ENCODE results near the gene TMED6.

Gene TMED6

DNA sequence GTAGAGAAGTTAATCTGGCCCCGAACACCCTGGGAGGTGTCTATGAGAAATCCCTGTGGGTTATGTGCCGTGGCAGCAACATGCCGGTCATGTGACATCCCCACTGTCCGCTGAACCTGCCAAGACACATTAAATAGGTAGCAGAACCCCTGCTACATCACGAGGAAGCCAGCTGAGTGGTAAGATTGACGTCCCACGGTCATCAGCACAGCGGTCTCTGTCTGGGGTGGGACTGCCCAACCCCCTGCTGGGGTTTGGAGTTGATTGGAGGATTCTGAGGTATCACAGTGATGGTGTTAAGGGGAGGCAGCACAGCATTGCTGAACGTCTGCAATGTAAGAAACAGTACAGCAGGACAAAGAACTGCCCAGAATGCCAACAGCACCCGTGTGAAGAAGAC lies 2.0 kb downstream of the TMED6 start:
- POLR2A ChIA-PET, result no interaction called here
- no peak for TF ChIP-seq ELF4 (IDR thresholded peaks at IDR 0.05)
- TF ChIP-seq ZNF384 (IDR thresholded peaks at IDR 0.05), result no peak
- TF ChIP-seq FOXM1 (IDR thresholded peaks at IDR 0.05; ENCODE audit: borderline replicate concordance), result no peak
- CTCF ChIA-PET, result no interaction called here
- DNase-seq (ENCODE audit: extremely low spot score), result no peak

DNA sequence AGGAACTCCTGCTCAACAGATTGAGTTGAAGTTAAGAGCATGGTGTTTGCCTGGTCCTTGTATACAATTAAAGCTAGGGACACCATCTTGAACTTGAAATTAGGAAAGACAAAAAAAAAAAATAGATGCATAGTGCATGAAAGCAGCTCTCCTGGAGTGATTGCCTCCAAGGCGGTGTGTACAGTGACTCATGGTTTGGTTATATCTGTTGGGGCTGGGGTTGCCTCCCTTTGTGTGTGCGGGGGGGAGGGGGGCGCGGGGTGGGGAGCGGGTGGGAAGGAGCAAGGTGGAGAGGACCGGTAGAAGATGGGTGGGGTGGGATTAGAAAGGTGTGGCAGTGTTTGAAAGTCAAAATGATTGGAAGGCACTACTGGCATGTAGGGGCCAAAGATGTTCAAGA lies 3.4 kb downstream of the TMED6 start:
- no peak for DNase-seq (ENCODE audit: extremely low spot score)
- CTCF ChIA-PET, result no interaction called here
- TF ChIP-seq HDGF (IDR thresholded peaks at IDR 0.05; ENCODE audit: borderline replicate concordance) (no peak), L3MBTL2 (conservative IDR thresholded peaks at IDR 0.05) (no peak), FOXA1 (IDR thresholded peaks at IDR 0.05) (no peak), ARNT (IDR thresholded peaks at IDR 0.05) (no peak), NFRKB (IDR thresholded peaks at IDR 0.05) (no peak), SUZ12 (IDR thresholded peaks at IDR 0.05) (no peak)
- POLR2A ChIA-PET, result interaction anchor here (1.0 kb wide), 1 partner anchor 18 kb away, joined by 3 read pairs; the partner anchor contains the start of gene PDF

DNA sequence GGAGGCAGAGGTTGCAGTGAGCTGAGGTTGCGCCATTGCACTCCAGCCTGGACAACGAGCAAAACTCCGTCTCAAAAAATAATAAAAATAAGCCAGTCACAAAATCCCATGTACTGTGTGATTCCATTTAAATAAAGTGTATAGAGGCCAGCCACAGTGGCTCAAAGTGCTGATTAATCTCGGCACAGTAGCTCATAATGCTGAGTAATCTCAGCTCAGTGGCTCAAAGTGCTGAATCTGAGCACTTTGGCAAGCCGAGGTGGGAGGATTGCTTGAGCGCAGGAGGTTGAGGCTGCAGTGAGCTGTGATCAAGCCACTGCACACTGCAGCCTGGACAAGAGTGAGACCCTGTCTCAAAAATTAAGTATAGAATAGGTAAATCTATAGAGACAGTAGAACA lies 4.9 kb downstream of the TMED6 start:
- TF ChIP-seq ELF4 (IDR thresholded peaks at IDR 0.05), result no peak
- POLR2A ChIA-PET, result interaction anchor here (1.5 kb wide), 1 partner anchor 38 kb away, joined by 3 read pairs; no protein-coding TSS in a partner anchor
- CTCF ChIA-PET, result no interaction called here

DNA sequence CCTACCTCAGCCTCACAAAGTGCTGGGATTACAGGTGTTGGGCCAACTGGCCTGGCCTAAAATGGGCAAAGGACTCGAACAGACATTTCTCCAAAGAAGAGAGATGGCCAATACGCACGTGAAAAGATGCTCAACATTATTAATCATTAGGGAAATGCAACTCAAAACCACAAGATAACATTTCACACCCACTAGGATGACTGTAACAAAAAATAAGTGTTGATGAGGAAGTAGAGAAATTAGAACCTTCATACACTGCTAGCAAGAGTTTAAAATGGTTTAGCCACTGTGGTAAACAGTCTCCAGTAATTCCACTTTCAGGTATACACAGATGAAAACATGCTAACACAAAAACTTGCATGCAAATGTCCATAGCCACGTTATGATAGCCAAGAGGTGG lies 5.7 kb downstream of the TMED6 start:
- no peak for DNase-seq (ENCODE audit: extremely low spot score)

More for the DNA sequence above, 4.9 kb downstream of the TMED6 start:
- DNase-seq (ENCODE audit: extremely low spot score), result no peak

DNA sequence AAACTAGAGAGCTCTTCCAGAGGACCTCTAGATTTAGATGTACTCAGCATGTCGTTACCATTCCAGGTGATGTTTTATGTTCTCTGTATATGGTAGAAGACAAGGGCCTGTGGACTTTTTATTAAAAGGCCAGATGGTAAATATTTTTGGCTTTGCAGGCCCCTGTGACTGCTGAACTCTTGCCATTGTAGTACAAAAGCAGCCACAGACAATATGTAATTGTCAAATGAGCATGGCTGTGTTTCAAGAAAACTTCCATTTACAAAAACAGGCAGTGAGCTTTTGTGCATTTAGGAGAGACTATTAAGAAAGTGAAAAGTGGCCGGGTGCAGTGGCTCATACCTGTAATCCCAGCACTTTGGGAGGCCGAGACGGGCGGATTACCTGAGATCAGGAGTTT lies 7.4 kb downstream of the TMED6 start:
- no peak for TF ChIP-seq BHLHE40 (IDR thresholded peaks at IDR 0.05; ENCODE audit: borderline replicate concordance)
- no peak for TF ChIP-seq FOXA1 (IDR thresholded peaks at IDR 0.05)
- TF ChIP-seq TARDBP (IDR thresholded peaks at IDR 0.05), result no peak
- no peak for TF ChIP-seq NFRKB (IDR thresholded peaks at IDR 0.05)
- TF ChIP-seq ZNF384 (IDR thresholded peaks at IDR 0.05), result no peak
- no peak for TF ChIP-seq SP1 (IDR thresholded peaks at IDR 0.05)
- TF ChIP-seq HDGF (IDR thresholded peaks at IDR 0.05; ENCODE audit: borderline replicate concordance), result no peak
- no peak for DNase-seq (ENCODE audit: extremely low spot score)
- POLR2A ChIA-PET, result no interaction called here
- CTCF ChIA-PET, result no interaction called here

More for the DNA sequence above, 5.7 kb downstream of the TMED6 start:
- POLR2A ChIA-PET, result no interaction called here
- no peak for TF ChIP-seq CTBP1 (IDR thresholded peaks at IDR 0.05; ENCODE audit: borderline replicate concordance)
- TF ChIP-seq ELF4 (IDR thresholded peaks at IDR 0.05), result 0 out of 2 replicates have a peak, but pooled peaks have one; percentile 9
- no peak for TF ChIP-seq FOXA1 (IDR thresholded peaks at IDR 0.05)
- CTCF ChIA-PET, result no interaction called here

DNA sequence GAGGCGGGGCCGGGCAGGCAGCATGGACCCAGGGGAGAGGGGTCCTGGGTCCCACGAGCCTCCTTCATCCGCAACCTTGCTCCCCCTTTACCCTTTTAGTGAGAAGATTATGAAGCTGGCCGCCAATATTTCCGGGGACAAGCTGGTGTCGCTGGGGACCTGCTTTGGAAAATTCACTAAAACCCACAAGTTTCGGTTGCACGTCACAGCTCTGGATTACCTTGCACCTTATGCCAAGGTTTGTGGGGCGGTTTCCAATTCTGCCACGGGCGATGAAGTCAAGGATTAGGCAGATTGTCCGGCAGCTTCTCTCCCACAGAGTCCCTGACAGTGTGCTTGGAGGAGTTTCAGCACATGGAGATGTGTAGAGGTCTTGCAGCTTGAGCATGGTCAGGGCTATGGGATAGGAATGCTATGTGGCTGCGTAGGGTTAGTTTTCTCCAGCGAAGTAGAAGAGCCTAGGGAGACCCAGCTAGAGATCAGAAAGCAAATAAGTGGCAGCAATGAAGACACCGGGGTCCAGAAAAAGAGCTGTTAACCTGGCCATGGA lies 11.4 kb downstream of the TMED6 start:
- ChIA-PET CTCF (no interaction called here), POLR2A (interaction anchor here (0.7 to 1.4 kb wide), 5 partner anchors 10 to 14 kb away, joined by 3 to 6 read pairs (median 5); partner anchors contain the start of gene PDF)
- no peak for TF ChIP-seq ZNF384 (IDR thresholded peaks at IDR 0.05)
- TF ChIP-seq TARDBP (IDR thresholded peaks at IDR 0.05), result no peak
- no peak for TF ChIP-seq FOXK2 (IDR thresholded peaks at IDR 0.05)
- TF ChIP-seq, protein P1, sequence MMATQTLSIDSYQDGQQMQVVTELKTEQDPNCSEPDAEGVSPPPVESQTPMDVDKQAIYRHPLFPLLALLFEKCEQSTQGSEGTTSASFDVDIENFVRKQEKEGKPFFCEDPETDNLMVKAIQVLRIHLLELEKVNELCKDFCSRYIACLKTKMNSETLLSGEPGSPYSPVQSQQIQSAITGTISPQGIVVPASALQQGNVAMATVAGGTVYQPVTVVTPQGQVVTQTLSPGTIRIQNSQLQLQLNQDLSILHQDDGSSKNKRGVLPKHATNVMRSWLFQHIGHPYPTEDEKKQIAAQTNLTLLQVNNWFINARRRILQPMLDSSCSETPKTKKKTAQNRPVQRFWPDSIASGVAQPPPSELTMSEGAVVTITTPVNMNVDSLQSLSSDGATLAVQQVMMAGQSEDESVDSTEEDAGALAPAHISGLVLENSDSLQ (IDR thresholded peaks at IDR 0.05), result no peak
- TF ChIP-seq BHLHE40 (IDR thresholded peaks at IDR 0.05; ENCODE audit: borderline replicate concordance), result no peak
- TF ChIP-seq FOXA1 (IDR thresholded peaks at IDR 0.05), result no peak
- no peak for TF ChIP-seq ARNT (IDR thresholded peaks at IDR 0.05)
- TF ChIP-seq LEF1 (IDR thresholded peaks at IDR 0.05; ENCODE audit: borderline replicate concordance), result no peak
- no peak for TF ChIP-seq SP1 (IDR thresholded peaks at IDR 0.05)
- no peak for TF ChIP-seq CTBP1 (IDR thresholded peaks at IDR 0.05; ENCODE audit: borderline replicate concordance)
- TF ChIP-seq SUZ12 (IDR thresholded peaks at IDR 0.05), result no peak
- no peak for TF ChIP-seq L3MBTL2 (conservative IDR thresholded peaks at IDR 0.05)
- no peak for TF ChIP-seq HDGF (IDR thresholded peaks at IDR 0.05; ENCODE audit: borderline replicate concordance)
- no peak for TF ChIP-seq ELF4 (IDR thresholded peaks at IDR 0.05)
- no peak for TF ChIP-seq NFRKB (IDR thresholded peaks at IDR 0.05)
- TF ChIP-seq FOXM1 (IDR thresholded peaks at IDR 0.05; ENCODE audit: borderline replicate concordance), result no peak
- no peak for DNase-seq (ENCODE audit: extremely low spot score)

DNA sequence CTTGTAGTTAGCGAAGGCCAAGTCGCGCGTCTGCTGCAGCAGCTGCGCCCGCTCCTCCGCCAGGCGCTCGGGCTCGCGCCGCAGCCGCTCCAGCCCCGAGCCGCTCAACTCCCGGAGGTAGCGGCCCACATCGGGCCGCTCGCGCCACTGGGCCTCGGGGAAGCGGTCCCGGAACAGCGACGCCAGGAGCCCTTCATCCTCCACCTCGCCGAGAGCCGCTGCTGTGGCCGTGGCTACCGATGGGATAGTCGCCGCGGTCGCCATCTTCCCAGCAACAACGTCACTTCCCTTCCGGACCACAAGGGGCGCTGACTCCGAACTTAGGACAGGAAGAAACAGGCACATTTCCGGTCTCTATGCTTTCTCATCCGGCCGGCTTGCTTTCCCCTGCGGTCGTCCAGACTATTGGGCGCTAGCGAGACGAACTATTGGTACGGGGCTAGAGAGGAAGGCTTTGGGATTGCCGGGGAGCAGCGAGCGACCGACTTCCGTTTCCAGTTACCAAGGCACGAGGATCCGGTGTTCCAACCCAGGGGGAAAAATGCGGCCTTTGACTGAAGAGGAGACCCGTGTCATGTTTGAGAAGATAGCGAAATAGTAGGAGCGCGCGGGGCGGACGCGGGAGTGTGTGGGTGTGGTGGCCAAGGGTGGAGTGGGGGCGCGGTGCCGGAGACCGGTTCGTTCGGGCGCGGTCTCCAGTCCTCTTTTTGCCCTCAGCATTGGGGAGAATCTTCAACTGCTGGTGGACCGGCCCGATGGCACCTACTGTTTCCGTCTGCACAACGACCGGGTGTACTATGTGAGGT lies 12.1 kb downstream of the TMED6 start, which contains the start of the genes COG8 and NIP7:
Gene COG8 (minus strand): TSS at position 276 of the 806 bp plus-strand sequence. CDS start 12 bp downstream, at position 264.
Gene NIP7 (plus strand): TSS at position 484 of the 806 bp plus-strand sequence. CDS start 58 bp downstream, at position 542.
- POLR2A ChIA-PET, result interaction anchor here (0.9 to 1.4 kb wide), 5 partner anchors 9 to 15 kb away, joined by 4 to 6 read pairs (median 5); partner anchors contain the start of gene PDF
- DNase-seq (ENCODE audit: extremely low spot score), result peak; percentile 93
- peak; percentile 75 for TF ChIP-seq L3MBTL2 (conservative IDR thresholded peaks at IDR 0.05)
- TF ChIP-seq ELF4 (IDR thresholded peaks at IDR 0.05), result peak; percentile 59; the same call in 1 of the 2 replicates
- TF ChIP-seq CTBP1 (IDR thresholded peaks at IDR 0.05; ENCODE audit: borderline replicate concordance), result no peak
- 0 out of 2 replicates have a peak, but pooled peaks have one; percentile 7 for TF ChIP-seq ARNT (IDR thresholded peaks at IDR 0.05)
- CTCF ChIA-PET, result no interaction called here

Data from HEK293T (cell line).